VCaP (cell line): ENCODE measurements around the gene HMG20A.

Experiments
- H3K27ac ChIP-seq: fragments of 450-650 bp; 2 replicates; pipeline ENCODE4 v1.5.1; 2017
- TF ChIP-seq, protein P1 (sequence below): fragments of 450-650 bp; conservative IDR thresholded peaks from 2 replicates; pipeline ENCODE4 v1.5.1; 2017; ENCODE audit warnings: mild to moderate bottlenecking, moderate library complexity

The HMG20A gene

GRCh38 chr15:77421370-77421700, 647 bp downstream of the HMG20A start:
- TF ChIP-seq, protein P1, sequence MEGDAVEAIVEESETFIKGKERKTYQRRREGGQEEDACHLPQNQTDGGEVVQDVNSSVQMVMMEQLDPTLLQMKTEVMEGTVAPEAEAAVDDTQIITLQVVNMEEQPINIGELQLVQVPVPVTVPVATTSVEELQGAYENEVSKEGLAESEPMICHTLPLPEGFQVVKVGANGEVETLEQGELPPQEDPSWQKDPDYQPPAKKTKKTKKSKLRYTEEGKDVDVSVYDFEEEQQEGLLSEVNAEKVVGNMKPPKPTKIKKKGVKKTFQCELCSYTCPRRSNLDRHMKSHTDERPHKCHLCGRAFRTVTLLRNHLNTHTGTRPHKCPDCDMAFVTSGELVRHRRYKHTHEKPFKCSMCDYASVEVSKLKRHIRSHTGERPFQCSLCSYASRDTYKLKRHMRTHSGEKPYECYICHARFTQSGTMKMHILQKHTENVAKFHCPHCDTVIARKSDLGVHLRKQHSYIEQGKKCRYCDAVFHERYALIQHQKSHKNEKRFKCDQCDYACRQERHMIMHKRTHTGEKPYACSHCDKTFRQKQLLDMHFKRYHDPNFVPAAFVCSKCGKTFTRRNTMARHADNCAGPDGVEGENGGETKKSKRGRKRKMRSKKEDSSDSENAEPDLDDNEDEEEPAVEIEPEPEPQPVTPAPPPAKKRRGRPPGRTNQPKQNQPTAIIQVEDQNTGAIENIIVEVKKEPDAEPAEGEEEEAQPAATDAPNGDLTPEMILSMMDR: no peak
- H3K27ac ChIP-seq: peak overlapping the region; percentile 86

- no peak overlapping the region for H3K27ac ChIP-seq
- TF ChIP-seq, protein P1: no peak
These were observed 4.4 kb downstream of the HMG20A start for GRCh38 chr15:77425104-77425503.

GRCh38 chr15:77426377-77426776, 5.7 kb downstream of the HMG20A start:
- TF ChIP-seq, protein P1: no peak
- H3K27ac ChIP-seq: no peak overlapping the region

DNA sequence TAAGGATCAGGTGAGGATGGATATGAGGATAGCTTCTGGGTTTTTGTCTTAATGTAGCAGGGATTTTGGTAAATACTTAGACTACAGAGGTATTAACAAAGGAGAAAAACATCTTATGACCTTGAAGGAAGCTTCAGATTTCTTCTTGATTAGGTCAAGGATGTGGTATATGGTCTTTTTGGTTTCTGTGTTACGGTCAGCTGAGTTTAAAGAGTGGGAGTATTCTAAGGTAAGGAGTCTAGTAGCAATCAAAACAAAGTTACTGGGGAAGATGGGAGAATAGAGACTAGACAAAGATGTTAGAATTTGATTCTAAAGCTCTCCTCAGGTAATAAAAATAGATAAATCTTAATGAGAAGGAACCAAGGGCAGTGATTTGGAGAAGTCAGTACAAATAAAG, 6.2 kb downstream of the HMG20A start:
- no peak overlapping the region for H3K27ac ChIP-seq
- TF ChIP-seq, protein P1: no peak

DNA sequence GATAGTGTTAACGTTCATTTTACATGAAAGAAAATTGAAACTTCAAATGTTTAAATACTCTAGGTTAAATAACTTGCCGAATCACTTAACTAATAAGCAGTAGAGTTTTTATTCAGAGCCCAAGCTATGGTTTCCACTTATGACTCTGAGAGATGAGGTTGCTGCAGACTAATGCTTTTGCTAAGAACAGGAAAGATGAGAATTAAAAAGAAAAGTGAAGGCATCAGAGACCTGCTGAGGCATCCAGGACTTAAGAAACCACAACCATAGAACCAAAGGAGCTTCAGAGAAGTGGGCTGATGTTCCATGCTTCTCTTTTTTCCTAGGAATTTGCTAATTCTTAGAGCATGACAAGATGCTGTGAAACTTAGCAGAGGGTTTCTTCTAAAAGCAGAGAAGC, 9.5 kb downstream of the HMG20A start:
- H3K27ac ChIP-seq: no peak overlapping the region
- TF ChIP-seq, protein P1: no peak

- no peak overlapping the region for H3K27ac ChIP-seq
- TF ChIP-seq, protein P1: no peak
These were observed 10.0 kb downstream of the HMG20A start for GRCh38 chr15:77430652-77431051.

- no peak overlapping the region for H3K27ac ChIP-seq
- TF ChIP-seq, protein P1: no peak
These were observed 16.1 kb downstream of the HMG20A start for GRCh38 chr15:77436822-77437221.

- TF ChIP-seq, protein P1: no peak
- no peak overlapping the region for H3K27ac ChIP-seq
These were observed 16.6 kb downstream of the HMG20A start for GRCh38 chr15:77437264-77437663.
